GM19397 (cell line): Measurements from ENCODE around the gene FNDC1.

ENCODE experiments used
- ATAC-seq: cut with Tn5 transposase; IDR thresholded peaks from one replicate; pipeline ENCODE4 v1.9.1; 2021; ENCODE audit warnings: mild to moderate bottlenecking, moderate library complexity; ENCODE audit not compliant: unreplicated experiment

The FNDC1 gene

GRCh38 chr6:159305159-159305558, 136.0 kb downstream of the FNDC1 start:
- ATAC-seq, result no peak

- ATAC-seq, result no peak
Observed at GRCh38 chr6:159305804-159306537, 136.8 kb downstream of the FNDC1 start.

GRCh38 chr6:159307246-159307790, 138.1 kb downstream of the FNDC1 start:
- ATAC-seq, result no peak

- no peak for ATAC-seq
Observed at GRCh38 chr6:159308198-159308597, 139.0 kb downstream of the FNDC1 start.

- ATAC-seq, result no peak
Observed at GRCh38 chr6:159309723-159310122, 140.5 kb downstream of the FNDC1 start.

GRCh38 chr6:159311618-159312017, 142.4 kb downstream of the FNDC1 start:
- no peak for ATAC-seq

- no peak for ATAC-seq
Observed at GRCh38 chr6:159312206-159312605, 143.0 kb downstream of the FNDC1 start.

GRCh38 chr6:159313018-159313417, 143.8 kb downstream of the FNDC1 start:
- no peak for ATAC-seq

- ATAC-seq, result no peak
Observed at GRCh38 chr6:159315562-159315961, 146.4 kb downstream of the FNDC1 start.

GRCh38 chr6:159317430-159317829, 148.2 kb downstream of the FNDC1 start:
- ATAC-seq, result no peak

- ATAC-seq, result no peak
Observed at GRCh38 chr6:159321267-159321666, 152.1 kb downstream of the FNDC1 start.
